ENCODE data around the gene SPTLC1.

- TF ChIP-seq POLR2A (IDR thresholded peaks at IDR 0.05) (no peak), CTCF (IDR thresholded peaks at IDR 0.05) (no peak)
Measured at GRCh38 chr9:91985692-91986091, 129.5 kb downstream of the SPTLC1 start.
